ENCODE data around the gene ULK4.

ULK4 gene

GRCh38 chr3:41239587-41239986 lies 722.3 kb downstream of the ULK4 start:
- no peak for TF ChIP-seq KLF9 (tag by site-specific recombination; IDR thresholded peaks at IDR 0.05; ENCODE audit: low read depth)
- no peak for TF ChIP-seq ZNF624 (tag by site-specific recombination; IDR thresholded peaks at IDR 0.05)
- no peak for TF ChIP-seq ZNF514 (tag by site-specific recombination; IDR thresholded peaks at IDR 0.05)
- no peak for TF ChIP-seq KLF7 (tag by site-specific recombination; IDR thresholded peaks at IDR 0.05; ENCODE audit: borderline replicate concordance)
- no peak for TF ChIP-seq BCL11A (tag by site-specific recombination; IDR thresholded peaks at IDR 0.05; ENCODE audit: low read depth)
- TF ChIP-seq GLIS2 (tag by site-specific recombination; IDR thresholded peaks at IDR 0.05): no peak
- ChIA-PET CTCF (no interaction called here), POLR2A (interaction anchor here (0.7 kb wide), 1 partner anchor 76 kb away, joined by 4 read pairs; no protein-coding TSS in a partner anchor)

DNA sequence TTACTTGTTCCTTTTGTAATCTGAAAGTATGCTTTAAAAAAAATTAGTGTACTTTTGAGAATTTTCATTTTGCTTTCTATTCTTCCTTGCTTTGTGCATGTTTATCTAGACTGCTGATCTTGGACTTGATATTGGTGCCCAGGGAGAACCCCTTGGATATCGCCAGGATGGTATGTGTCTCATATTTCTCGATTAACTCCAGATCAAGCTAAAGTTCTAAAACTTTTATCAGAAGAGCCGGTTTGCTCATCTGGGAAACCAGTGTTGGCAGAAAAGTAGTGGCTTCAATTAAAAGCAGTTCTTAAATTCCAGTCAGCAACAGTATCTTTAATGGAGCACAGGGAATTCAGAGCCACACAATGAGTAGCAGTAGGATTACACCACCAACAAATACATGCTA lies 724.0 kb downstream of the ULK4 start:
- Histone ChIP-seq H3K36me3 (ENCODE audit: control insufficient read depth in 2 of 2, insufficient read depth in 1 of 2, low read length in 2 of 2) (peaks cover 21 to 94% of the 10 kb centered on the region in 2 experiments), H3K4me3 (ENCODE audit: low read depth, low read length) (no peak overlapping the region), H3K4me1 (ENCODE audit: control insufficient read depth, insufficient read depth, low read length) (no peaks in the 10 kb centered on the region), H3K9me3 (ENCODE audit: control insufficient read depth, insufficient read depth, low read depth, low read length) (no peaks in the 10 kb centered on the region), H3K27ac (ENCODE audit: extremely low read depth, low read depth, low read length) (no peak overlapping the region)
- ChIA-PET CTCF (no interaction called here), POLR2A (no interaction called here)
- no peak for TF ChIP-seq ZFP3 (tag by site-specific recombination; IDR thresholded peaks at IDR 0.05; ENCODE audit: low read depth)
- no peak for TF ChIP-seq ZNF140 (tag by site-specific recombination; IDR thresholded peaks at IDR 0.05)
- TF ChIP-seq ZNF37A (tag by site-specific recombination; IDR thresholded peaks at IDR 0.05): no peak

More at GRCh38 chr3:41239587-41239986, 722.3 kb downstream of the ULK4 start:
- Histone ChIP-seq H3K36me3 (ENCODE audit: control insufficient read depth in 2 of 2, insufficient read depth in 1 of 2, low read length in 2 of 2) (peaks cover 17 to 77% of the 10 kb centered on the region in 2 experiments), H3K4me1 (ENCODE audit: control insufficient read depth, insufficient read depth, low read length) (no peaks in the 10 kb centered on the region), H3K27ac (ENCODE audit: extremely low read depth, low read depth, low read length) (no peak overlapping the region), H3K4me3 (ENCODE audit: low read depth, low read length) (no peak overlapping the region), H3K9me3 (ENCODE audit: control insufficient read depth, insufficient read depth, low read depth, low read length) (no peaks in the 10 kb centered on the region)

DNA sequence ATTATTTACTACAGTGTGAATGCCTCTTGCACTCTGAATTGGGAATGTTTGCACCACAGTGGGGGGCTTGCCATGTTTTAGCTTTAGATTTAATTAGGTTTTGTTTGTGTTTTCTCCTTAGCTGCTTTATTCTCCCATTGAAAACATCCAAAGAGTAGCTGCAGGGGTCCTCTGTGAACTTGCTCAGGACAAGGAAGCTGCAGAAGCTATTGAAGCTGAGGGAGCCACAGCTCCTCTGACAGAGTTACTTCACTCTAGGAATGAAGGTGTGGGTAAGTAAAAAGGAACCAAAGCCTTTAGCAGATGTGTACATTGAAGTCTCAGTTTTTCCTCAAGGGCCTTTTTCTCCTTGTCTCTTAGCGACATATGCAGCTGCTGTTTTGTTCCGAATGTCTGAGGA lies 725.7 kb downstream of the ULK4 start:
- H3K36me3 ChIP-seq (ENCODE audit: control insufficient read depth in 2 of 2, insufficient read depth in 1 of 2, low read length in 2 of 2): peaks cover 21 to 100% of the 10 kb centered on the region in 2 experiments
- ChIA-PET CTCF (interaction anchor here (0.6 kb wide), 1 partner anchor 34 kb away, joined by 4 read pairs; no protein-coding TSS in a partner anchor), POLR2A (interaction anchor here (1.9 kb wide), 1 partner anchor 37 kb away, joined by 7 read pairs; the partner anchor contains the start of gene CTNNB1)
- H3K9me3 ChIP-seq (ENCODE audit: control insufficient read depth, insufficient read depth, low read depth, low read length): no peaks in the 10 kb centered on the region
- no peaks in the 10 kb centered on the region for H3K4me1 ChIP-seq (ENCODE audit: control insufficient read depth, insufficient read depth, low read length)
- no peak overlapping the region for H3K27ac ChIP-seq (ENCODE audit: extremely low read depth, low read depth, low read length)
- TF ChIP-seq ATF2 (tag by site-specific recombination; IDR thresholded peaks at IDR 0.05; ENCODE audit: low read depth) (no peak), EGR2 (tag by site-specific recombination; IDR thresholded peaks at IDR 0.05; ENCODE audit: low read depth) (no peak), ZNF19 (tag by site-specific recombination; IDR thresholded peaks at IDR 0.05; ENCODE audit: low read depth) (no peak), ZNF777 (tag by site-specific recombination; IDR thresholded peaks at IDR 0.05; ENCODE audit: borderline replicate concordance) (no peak), ZNF76 (tag by site-specific recombination; IDR thresholded peaks at IDR 0.05; ENCODE audit: borderline replicate concordance, low read depth) (no peak), ZNF280C (tag by site-specific recombination; IDR thresholded peaks at IDR 0.05) (no peak), BCL6B (tag by site-specific recombination; IDR thresholded peaks at IDR 0.05) (no peak), ZNF391 (tag by site-specific recombination; IDR thresholded peaks at IDR 0.05; ENCODE audit: borderline replicate concordance, low read depth) (no peak), BCL11A (tag by site-specific recombination; IDR thresholded peaks at IDR 0.05; ENCODE audit: low read depth) (no peak), ZNF155 (tag by site-specific recombination; IDR thresholded peaks at IDR 0.05) (no peak), ZNF311 (tag by site-specific recombination; IDR thresholded peaks at IDR 0.05; ENCODE audit: borderline replicate concordance) (no peak), ZBTB1 (tag by site-specific recombination; IDR thresholded peaks at IDR 0.05) (no peak), ZBTB17 (tag by site-specific recombination; IDR thresholded peaks at IDR 0.05) (no peak), OVOL3 (tag by site-specific recombination; IDR thresholded peaks at IDR 0.05) (no peak)
- TF ChIP-seq, protein P1, sequence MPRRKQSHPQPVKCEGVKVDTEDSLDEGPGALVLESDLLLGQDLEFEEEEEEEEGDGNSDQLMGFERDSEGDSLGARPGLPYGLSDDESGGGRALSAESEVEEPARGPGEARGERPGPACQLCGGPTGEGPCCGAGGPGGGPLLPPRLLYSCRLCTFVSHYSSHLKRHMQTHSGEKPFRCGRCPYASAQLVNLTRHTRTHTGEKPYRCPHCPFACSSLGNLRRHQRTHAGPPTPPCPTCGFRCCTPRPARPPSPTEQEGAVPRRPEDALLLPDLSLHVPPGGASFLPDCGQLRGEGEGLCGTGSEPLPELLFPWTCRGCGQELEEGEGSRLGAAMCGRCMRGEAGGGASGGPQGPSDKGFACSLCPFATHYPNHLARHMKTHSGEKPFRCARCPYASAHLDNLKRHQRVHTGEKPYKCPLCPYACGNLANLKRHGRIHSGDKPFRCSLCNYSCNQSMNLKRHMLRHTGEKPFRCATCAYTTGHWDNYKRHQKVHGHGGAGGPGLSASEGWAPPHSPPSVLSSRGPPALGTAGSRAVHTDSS (tag by site-specific recombination; IDR thresholded peaks at IDR 0.05): no peak
- no peak overlapping the region for H3K4me3 ChIP-seq (ENCODE audit: low read depth, low read length)
